SHP77 (cell line): ENCODE data around the gene DGKA.
"Not testable (repeated sequence)": the region's sequence is repeated elsewhere in the genome, so short reads cannot be mapped to it uniquely, and the experiment has no call there.

Experiments
- DNase-seq, 2 experiments: peaks; one replicate each; lab custom pipeline; 2025; lab: John Stamatoyannopoulos, UW

The DGKA gene

DNA sequence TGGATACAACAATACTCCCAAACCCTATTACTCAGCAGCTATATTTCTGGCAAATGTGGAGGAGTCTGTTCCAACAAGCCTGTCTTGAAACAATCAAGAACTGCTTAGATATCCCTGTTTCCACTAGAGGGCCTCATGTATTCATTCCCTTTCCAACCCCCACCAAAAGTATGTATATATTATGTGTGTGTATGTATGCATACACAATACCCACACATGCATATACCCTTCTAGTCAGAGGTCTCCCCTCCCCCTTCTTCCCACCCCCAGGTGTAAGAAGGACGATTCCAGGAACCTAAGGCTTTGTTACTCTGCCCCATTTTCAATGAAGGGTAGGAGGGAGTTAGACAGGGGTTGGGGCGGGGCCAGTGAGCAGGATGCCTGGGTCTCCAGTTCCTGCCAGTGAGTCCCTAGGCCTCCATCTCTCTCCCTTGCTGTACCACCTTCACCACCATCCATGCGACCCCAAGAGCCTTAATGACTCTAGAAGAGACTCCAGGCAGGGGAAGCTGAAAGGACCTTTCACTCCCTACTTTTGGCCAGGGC is at the start of gene DGKA:
Gene DGKA, plus strand, starts transcription at position 392 of the 546 bp plus-strand sequence. CDS start 5,342 bp downstream, outside the sequence.
- DNase-seq = peak; percentile 40 to 69

DNA sequence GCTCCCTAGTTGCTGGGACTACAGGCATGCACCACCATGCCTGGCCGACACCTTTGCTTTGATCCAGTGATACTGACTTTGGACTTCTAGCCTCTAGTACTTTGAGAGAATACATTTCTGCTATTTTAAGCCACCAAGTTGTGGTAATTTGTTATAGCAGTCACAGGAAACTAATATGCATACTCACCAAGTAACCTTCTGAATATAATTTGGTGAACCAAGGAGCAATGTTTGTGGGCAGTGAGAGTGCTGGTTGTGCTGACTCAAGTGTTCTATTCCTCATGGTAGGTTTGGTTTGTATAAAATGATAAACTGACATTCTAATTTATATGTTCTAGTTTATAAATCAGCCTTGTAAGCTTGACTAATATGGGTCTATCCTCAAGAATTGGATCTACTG is 45.8 kb upstream of the DGKA start:
- DNase-seq = no peak

DNA sequence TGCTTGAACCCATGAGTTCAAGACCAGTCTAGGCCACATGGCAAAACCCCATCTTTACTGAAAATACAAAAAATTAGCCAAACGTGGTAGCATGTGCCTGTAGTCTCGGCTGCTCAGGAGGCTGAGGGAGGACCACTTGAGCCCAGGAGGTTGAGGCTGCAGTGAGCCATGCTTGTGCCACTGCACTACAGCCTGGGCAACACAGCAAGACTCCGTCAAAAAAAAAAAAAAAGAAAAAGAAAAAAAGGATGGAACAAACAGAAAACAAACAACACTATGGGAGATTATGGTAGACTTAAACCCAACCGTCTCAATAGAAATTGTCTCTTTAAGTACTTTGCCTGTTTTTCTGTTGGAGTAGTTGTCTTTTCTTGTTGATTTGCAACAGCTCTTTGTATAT is 39.7 kb upstream of the DGKA start:
- DNase-seq = no peak

DNA sequence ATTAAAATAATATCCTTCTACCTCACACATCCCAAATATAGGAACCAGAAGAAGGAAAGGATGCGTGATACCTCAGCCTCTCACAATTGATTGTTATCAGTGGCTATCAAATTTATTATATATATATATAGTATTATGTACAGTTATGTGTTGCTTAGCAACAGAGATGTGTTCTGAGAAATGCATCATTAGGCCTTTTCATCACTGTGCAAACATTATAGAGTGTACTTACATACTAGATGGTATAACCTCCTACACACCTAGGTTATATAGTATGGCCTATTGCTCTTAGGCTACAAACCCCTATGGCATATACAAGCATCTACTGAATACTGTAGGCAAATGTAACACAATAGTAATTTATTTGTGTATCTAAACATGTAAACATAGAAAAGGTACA is 37.2 kb upstream of the DGKA start:
- no peak for DNase-seq

DNA sequence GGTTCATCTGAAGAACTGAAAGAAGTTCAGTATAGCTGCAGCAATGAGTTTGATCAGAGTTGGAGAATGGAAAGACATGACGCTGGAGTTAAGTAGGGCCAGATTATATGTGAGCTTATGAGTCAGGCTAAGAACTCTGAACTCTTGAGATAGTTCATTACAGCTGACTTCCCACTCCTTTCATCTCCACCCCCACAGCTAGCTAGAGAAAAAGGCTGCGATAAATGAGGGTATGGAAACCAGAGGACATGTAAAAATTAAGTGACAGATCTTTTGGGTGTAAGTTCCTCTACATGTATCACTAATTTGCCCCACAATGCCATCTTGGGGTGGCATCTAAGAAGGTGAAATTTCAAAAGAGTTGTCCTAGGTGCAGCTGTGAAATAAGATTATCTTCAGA is 31.9 kb upstream of the DGKA start:
- DNase-seq = no peak

DNA sequence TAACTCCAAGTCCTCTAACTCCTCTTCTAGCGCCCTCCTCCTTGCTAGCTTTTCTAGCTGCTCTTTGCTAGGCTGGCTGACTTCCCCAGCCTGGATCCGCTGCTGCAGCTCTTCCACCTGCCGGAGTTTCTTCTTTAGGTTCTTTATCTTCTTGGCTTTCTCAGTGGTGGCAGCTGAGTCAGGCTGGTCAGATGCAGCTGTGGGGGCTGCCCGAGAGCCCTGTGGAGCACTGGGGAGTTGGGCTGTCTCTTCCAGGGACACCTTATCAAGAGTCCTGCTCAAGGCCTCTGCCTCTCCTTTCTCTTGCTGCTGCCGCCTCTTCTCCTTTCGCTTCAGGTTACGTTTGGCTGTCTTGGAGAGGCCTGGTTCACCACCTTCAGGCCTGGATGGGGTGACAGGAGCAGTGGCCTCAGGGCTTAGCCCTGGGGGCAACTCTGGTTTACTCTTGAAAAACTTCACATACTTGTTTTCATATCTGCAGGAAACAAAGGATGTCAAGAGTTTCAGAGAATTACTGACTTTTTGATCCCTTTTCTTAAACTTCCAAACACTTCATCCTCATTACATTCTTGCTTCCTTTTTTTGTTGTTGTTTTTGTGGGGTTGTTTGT is 29.0 kb upstream of the DGKA start:
- no peak for DNase-seq

DNA sequence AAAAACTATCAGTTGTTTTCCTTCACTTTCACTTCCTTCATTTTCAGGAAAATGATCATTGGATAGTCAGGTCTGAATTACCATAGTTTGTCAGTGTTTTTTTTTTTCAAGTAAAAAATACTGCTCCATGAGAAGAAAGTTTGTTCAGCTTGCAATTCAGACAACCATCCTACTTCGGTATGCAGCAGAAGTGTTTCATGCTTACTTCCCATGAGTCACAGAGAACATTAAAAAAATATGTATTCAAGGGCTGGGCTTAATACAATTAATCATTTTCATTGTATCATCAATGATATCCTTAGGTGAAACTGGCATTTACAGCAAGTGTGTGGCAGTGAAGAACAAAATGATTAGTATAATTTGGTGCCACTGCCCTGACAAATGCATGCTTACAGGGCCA is 24.9 kb upstream of the DGKA start:
- DNase-seq = no peak

DNA sequence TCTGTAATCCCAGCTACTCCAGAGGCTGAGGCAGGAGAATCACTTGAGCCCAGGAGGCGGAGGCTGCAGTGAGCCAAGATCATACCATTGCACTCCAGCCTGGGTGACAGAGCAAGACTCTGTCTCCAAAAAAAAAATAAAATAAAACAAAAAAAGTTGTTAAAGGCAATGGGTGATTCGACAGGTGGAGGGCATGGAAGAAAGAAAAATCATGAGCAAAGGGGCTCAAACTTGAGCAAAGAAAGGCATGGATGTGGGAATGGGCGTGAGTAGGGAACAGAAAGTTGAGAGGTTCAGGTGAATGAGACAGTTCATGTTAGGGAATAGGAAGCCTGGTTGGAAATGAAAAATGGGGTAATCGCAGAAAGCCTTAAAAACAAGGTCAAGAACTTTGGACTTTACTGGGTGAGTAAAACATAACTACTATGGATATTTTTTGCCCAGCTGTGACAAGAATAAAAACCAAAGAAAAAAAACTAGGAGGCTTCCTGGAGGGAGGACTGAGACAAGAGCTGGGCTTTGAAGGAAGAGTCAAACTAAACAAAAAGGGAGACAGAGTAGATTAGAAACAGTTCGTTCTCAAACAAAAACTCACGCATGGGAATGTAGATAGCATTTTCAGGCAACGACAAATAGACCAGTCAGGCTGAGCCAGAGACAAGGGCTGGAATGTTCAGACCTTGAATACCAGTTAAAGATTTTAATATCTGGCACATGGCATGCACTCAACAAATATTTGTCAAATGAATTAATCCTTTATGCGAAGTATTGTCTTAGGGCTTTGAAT is 22.0 kb upstream of the DGKA start:
- no peak for DNase-seq

DNA sequence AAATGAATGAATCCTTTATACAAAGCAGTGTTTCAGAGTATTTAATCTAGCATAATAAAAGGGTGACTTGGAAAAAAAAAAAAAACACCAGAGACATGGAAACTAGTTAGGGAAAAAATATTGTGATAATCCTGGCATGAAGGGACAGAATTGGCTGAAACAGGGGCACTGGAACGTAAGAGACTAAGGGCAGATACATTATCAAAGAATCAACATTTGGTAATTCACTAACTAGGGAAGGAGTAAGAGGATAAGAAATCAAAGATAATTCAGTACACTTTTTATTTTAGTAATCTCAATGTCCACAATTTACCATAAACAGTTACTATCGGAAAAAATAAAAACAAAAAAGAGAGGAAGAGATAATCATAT is 21.5 kb upstream of the DGKA start:
- no peak for DNase-seq

DNA sequence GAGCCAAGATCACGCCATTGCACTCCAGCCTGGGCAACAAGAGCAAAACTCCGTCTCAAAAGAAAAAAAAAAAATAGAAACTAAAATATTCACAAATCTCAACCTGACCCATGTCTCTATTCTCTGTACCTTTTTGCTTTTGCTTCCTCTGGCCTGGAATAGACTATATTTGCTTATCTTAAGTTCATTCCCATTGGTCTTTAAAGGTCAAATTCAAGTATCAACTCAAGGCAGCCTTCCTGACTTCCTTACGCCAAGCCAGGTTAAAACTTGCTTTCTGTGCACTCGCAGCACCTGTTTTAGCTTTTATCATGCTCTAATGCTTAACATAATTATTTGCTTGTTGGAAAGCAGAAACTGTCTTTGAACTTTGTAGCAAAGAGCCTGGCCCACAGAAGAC is 18.1 kb upstream of the DGKA start:
- no peak for DNase-seq

DNA sequence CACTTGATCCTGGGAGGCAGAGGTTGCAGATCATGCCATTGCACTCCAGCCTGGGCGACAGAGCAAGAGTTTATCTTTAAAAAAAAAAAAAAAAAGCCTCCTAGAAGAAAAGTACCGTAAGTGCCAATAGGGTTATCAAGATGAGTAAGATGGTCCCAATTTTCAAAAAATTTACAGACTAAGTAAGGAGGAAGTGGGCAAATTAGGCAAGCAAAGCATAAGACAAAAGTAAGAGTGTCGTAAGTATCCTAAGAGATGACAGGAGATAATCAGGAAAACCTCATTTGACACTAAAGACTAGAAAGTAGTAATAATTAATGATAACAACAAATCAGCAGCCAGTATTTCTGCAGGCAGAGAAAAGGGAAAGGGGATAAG is 15.5 kb upstream of the DGKA start:
- no peak for DNase-seq

DNA sequence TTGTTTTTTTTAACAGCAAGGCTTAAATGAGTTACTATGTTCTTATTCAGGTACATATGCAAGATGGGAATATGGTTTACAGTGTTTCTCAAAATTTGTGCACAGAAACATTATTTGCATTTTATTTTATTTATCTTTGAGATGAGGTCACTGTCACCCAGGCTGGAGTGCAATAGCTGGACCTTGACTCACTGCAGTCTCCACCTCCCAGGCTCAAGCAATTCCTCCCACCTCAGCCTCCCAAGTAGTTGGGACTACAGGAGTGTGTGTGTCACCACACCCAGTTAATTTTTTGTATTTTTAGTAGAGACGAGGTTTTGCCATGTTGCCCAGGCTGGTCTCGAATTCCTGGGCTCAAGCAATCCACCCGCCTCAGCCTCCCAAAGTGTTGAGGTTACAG is 11.9 kb upstream of the DGKA start:
- not testable (repeated sequence) for DNase-seq

DNA sequence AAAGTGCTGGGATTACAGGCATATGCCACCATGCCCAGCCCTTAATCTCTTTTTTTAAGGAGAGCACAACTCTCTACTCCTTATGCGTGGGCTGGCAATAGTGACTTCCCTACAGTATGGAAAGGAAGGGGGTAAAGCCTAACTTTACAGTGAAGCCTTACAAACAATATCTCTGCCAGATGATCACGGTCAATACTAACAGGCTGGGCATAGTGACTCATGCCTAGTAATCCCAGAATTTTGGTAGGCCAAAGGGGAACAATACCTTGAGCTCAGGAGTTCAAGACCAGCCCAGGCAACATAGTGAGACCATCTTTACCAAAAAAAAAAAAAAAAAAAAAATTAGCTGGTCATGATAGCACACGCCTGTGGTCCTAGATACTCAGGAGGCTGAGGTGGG is 8.8 kb upstream of the DGKA start:
- no peak for DNase-seq

DNA sequence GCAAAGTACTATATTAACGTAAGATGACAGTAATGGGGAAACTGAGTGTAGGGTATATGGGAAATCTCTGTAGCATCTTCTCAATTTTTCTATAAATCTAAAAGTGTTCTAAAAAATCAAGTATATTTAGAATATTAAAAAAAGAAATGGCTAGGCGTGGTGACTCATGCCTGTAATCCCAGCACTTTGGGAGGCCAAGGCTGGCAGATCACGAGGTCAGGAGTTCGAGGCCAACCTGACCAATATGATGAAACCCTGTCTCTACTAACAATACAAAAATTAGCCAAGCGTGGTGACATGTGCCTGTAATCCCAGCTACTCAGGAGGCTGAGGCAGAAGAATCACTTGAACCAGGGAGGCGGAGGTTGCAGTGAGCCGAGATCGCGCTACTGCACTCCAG is 7.3 kb upstream of the DGKA start:
- not testable (repeated sequence) for DNase-seq

DNA sequence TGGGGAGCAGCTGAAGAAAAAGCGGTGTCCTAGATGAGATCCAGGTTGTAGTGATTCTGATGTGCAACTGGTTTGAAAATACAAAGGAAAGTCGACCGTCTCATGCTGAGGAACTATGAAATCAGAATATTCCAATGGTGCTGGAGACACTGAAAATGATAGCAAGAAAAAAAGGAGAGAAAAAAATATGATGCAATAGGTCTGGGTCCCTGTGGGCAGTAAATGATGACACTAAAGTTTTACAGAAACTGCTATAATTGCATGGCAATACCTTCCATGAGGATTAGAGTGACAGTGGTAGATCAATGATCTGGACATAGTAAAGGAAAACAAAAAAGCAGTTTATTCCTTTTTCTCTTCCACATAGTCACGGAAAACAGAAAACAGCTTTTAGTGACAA is 5.6 kb upstream of the DGKA start:
- no peak for DNase-seq

DNA sequence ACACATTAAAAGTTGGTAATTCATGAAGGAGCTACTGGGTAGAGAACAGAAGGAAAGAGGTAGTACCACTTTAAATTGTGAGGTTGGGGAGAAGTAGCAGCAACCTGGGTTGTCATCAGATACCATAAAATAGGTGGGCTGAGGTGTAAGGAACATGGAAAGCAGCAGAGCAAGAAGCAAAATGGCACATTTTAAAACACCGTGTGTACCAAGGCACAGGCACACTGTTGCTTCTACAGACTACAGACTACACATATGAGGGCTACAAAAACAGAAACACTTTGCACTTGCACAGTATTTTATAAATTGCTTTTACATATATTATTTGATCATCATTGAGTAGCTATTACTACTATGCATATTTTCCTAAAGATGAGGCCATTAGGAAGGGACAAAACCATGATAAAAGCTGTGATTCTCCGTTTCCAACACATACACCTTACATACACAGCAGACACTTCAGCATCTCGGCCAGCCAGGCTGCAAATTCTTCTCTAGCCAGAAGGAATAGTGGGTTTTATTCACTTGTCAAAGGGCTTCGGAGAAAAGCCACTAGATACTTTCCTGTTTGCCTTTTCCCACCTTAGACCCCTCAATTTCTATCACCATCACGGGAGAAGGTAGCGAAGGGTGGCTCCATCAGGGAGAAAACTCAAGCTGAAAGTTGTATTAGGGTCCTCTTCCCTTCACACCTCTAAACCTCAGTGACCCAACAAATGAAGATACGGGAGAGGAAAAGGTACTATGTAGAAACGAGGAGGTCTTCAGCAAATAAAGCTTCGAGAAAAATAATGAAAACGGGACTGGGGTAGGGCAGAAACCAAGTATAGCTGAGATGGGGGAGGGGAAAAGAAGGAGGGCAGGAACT is 4.9 kb upstream of the DGKA start:
- no peak for DNase-seq

DNA sequence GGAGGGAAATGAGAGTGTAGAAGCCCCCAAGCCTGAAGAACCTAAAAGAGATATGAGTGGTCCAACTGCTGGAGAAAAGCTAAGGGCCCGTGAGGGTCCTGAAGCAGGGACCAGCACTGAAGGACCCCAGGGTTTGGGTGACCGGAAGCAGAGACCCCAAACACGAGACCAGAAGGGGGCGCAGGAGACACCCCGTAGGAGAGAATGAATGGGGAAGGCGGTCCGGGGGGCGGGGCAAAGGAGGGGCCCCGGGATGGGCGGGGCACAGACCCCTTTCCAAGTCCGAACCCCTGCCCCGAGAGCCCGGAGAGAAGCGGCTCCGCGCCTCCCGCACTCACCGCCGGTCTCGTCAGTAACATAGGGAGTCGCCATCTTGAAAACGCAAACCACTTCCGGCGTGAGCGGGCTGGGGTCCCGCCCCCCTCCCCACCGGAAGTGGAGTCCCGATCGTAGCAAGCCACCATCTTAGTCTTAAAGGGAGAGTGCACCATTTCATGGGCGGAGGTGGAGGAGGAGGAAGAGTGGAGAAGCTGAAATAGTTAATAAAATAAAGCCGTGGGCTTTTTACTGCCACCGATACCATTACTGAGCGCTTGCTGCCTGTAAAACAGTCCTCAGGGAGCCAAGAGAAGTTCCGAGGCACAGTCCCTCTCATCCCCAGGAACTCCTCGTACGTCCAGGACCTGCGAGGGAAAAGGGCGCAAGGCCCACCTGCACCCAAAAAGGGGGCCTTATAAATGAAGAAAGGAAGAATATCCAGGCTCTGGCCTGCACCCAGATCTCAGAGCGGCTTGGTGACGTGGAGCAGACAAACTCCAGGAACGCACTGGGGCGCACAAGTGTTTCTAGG is 4.0 kb upstream of the DGKA start:
- DNase-seq = peak; percentile 88 to 90

DNA sequence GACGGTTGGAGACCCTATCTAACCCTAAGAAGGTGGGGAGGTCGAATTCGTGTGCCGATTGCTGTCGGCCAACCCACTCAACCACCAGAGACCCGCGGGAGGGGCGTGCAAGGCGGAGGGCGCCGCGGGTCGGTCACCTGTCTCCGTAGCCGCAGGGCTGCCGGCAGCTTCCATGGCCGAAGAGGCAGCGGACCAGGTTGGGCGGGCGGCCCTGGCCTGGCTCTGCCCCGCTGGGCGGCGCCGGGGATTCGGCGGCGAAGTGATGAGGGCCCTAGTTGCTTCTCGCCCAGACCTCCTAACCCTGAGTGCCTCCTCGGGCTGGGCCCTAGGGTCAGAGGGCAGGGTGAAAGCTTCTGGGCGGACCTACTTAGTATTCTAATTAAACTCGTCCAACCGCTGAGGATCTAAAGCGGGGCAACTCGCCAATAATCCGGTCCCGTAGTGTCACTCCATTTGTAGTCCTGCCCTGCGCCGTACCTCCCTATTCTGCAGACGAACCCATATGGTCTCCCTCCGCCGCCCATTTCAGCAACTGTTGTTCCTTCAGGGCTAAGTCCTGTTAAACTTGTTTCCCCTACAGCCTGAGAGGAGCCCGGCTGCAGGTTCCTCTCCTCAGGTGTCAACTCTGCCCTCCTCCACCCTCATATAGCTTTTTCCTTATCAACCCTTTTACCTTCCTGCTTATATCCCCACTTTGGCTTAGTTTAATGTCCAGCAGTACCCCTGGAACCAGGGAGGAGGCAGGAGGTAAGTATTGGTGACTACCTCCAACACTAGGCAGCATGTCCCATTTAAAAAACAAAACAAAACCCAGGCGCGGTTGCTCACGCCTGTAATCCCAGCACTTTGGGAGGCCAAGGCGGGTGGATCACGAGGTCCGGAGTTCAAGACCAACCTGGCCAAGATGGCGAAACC is 3.1 kb upstream of the DGKA start, which contains the start of gene PYM1:
Gene PYM1, minus strand, starts transcription at position 307 of the 915 bp plus-strand sequence. Its CDS starts 133 bp downstream, at position 174.
- DNase-seq = peak; percentile 34 to 70

DNA sequence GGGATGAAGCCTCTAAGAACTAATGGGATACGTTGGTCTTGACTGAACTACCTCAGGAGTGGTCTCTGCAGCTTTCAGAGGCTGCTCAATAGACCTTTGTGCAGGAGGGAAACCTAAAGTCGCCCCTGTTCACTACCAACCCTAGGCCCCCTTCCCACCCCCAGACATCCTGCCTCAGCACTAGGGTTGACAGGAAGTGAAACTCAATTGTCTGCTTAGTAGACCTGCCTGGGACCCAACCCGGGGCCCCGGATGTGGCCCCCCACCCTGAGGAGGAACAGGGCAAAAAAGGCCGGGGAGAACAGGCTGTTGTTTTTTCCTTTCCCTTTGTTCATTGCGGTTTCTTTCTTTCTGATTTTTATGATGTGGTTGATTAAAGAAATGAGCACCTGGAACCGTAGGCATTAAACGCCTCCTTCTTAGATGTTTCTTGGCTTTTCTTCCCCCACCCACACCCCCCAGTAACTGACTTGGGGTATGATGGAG is 1.6 kb upstream of the DGKA start:
- DNase-seq = no peak

DNA sequence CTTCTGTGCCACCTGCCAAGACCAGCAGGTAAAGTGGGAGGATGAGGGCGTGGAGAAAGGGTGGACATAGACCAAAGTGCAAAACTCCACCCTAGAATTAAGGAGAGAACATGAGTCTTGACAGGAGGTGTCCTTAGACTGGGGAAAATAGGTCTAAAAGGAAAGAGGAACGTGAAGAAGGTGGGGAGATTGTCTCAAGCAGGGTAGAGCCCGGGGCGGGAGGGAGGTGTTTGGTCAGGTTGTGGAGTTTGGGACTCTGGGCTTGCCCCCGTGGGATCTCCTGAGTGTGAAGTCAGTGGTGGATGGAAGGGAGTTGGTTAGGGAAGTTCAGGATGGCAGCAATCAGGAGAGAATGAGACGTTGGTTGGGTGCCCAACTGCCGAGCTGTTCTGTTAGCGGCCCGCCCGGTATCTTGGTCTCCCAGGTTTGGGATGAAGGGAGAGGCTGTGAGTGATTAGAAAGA is 386 bp downstream of the DGKA start:
- DNase-seq = no peak
